GM19043 (cell line): ENCODE results near the gene CEACAM20.
"Not testable (repeated sequence)": the region's sequence is repeated elsewhere in the genome, so short reads cannot be mapped to it uniquely, and the experiment has no call there.

ENCODE experiments used
- ATAC-seq: cut with Tn5 transposase; IDR thresholded peaks from one replicate; pipeline ENCODE4 v1.9.1; 2021; ENCODE audit warnings: low read depth; ENCODE audit not compliant: unreplicated experiment

CEACAM20 gene

GRCh38 chr19:44529536-44529935 is at the start of gene CEACAM20:
TSS of gene CEACAM20 (minus strand) at chr19:44529675. CDS start at chr19:44529509, 166 bp downstream.
- no peak for ATAC-seq

- no peak for ATAC-seq
Measured at GRCh38 chr19:44577566-44577874, 48.0 kb upstream of the CEACAM20 start.

DNA sequence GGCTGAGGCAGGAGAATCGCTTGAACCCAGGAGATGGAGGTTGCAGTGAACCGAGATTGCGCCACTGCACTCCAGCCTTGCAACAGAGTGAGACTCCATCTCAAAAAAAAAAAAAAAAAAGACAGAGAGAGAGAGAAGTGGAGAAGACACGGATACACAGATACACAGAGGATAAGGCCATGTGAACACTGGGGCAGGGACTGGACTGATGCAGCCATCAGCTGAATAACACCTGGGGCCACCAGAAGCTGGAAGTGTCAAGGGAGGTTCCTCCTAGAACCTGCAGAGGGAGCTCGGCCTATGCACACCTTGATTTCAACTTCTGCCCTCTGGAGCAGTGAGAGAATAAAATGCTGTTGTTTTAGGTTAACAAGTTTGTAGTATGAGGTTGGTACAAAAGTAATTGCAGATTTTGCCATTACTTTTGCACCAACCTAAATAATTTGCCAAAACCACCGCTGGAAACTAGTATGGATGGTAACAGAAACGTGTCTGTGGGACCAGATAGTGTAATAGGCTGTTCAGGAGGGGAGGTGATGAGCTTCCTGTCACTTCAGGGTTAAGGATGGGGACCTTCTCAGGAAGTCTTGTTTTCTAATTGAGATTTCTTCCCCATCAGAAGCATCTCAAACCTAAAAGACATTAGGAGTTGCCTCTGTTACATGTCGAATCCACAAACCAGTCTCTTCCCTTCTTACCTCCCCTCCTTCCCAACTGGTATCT is 47.5 kb upstream of the CEACAM20 start:
- no peak for ATAC-seq

- no peak for ATAC-seq
Measured at GRCh38 chr19:44575116-44575700, 45.7 kb upstream of the CEACAM20 start.

- ATAC-seq = no peak
Measured at GRCh38 chr19:44574186-44574950, 44.9 kb upstream of the CEACAM20 start.

- no peak for ATAC-seq
Measured at GRCh38 chr19:44573627-44574026, 44.2 kb upstream of the CEACAM20 start.

GRCh38 chr19:44573183-44573582 is 43.7 kb upstream of the CEACAM20 start:
- no peak for ATAC-seq

- ATAC-seq = no peak
Measured at GRCh38 chr19:44572581-44572900, 43.1 kb upstream of the CEACAM20 start.

GRCh38 chr19:44571830-44572580 is 42.5 kb upstream of the CEACAM20 start:
- no peak for ATAC-seq

DNA sequence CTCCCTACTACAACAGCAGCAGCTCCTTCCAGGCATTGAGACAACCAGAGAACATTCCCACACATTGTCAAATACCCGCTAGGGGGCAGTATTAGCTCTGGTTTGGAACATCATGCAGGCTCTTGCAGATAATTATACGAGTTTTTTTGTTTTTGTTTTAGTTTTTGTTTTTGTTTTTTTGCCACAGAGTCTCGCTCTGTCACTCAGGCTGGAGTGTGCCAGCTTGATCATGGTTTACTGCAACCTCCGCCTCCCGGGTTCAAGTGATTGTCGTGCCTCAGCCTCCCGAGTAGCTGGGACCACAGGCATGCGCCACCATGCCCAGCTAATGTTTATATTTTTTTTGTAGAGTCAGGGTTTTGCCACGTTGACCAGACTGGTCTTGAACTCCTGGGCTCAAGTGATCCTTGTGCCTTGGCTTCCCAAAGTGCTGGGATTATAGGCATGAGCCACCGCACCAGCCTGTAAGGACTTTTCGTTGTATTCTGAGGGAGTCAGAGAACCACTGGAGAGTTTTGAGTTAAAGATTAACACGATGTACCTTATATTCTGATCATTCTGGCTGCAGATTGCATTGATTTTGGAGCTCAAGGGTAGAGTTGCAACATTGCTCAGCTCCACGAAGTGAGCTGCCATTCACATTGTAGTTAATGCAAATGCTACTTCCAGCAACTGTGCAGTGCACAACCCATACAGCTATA is 41.7 kb upstream of the CEACAM20 start:
- ATAC-seq = no peak

GRCh38 chr19:44570603-44570983 is 41.1 kb upstream of the CEACAM20 start:
- ATAC-seq = no peak

GRCh38 chr19:44567745-44568144 is 38.3 kb upstream of the CEACAM20 start:
- no peak for ATAC-seq

GRCh38 chr19:44566984-44567383 is 37.5 kb upstream of the CEACAM20 start:
- ATAC-seq = no peak

DNA sequence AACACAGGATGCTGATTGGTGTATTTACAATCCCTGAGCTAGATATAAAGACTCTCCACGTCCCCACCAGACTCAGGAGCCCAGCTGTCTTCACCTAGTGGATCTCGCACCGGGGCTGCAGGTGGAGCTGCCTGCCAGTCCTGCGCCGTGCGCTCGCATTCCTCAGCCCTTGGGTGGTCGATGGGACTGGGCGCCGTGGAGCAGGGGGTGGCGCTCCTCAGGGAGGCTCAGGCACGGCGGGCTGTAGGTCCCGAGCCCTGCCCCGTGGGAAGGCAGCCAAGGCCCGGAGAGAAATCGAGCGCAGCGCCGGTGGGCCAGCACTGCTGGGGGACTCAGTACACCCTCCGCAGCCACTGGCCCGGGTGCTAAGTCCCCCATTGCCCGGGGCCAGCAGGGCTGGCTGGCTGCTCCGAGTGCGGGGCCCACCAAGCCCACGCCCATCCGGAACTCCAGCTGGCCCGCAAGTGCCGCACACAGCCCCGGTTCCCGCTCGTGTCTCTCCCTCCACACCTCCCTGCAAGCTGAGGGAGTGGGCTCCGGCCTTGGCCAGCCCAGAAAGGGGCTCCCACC is 33.7 kb upstream of the CEACAM20 start:
- not testable (repeated sequence) for ATAC-seq

- ATAC-seq = no peak
Measured at GRCh38 chr19:44557933-44558332, 28.5 kb upstream of the CEACAM20 start.

GRCh38 chr19:44554641-44555246 is 25.3 kb upstream of the CEACAM20 start:
- no peak for ATAC-seq

GRCh38 chr19:44553478-44554171 is 24.1 kb upstream of the CEACAM20 start:
- no peak for ATAC-seq

DNA sequence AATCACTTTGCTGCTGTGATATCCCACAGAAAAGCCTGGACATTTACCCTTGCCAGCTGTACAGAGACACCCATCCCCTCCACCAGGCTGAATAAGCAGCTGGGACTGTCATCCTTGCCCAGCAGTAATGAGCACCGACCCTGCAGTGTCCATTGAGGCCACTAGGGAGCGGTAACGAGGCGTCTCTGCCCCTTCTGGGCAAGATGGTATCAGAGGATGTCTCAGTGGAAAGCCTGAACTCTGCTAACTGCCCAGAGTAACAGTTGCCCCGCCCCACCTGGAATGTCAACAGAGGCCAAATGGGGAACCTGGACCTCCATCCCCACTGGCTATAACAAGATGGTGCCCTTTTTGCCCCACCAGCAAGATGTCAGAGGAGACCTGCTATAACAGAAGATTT is 22.8 kb upstream of the CEACAM20 start:
- no peak for ATAC-seq

- no peak for ATAC-seq
Measured at GRCh38 chr19:44551850-44552249, 22.4 kb upstream of the CEACAM20 start.
